Measurements from ENCODE around the gene ANKRD13B.

ANKRD13B gene

DNA sequence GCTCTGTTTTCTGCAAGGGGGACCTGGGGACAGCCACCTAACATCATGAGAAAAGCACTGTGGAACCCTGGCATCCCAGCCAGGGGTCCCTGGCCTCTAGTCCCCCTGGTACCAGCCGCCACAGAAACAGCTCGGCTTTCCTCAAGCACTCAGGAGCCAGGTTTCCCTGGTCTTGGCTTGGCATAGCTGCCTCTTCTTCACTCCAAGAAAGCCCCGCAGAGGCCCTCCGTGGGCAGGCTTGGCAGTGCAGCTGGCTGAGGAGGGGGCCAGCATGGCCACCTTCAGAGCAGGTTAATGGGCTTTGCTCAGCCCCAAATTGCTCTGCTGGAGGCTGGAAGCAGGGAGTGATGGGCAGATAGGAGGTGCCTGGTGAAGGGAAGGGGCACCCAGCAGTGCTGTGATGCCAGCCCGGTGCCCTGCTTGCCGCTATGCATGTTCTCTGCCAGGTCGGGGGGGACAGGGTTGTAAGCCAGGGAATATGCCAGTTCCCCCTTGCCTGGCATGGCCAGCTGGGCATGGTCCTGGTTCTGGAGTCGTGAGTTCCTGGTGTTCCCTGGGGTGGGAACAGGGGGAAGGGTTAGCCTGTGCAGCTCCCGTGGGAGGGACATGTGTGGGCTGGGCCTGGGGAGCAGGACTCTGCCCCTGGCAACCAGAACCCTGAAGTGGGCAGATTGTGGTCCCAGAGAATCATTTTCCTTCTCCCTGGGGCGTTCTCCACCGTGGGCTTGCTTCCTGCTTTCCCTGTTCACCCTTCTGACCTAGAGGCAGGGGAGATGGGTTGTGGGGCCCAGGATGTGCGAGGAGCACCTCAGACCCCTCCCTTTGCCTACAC is 3.2 kb downstream of the ANKRD13B start:
- peak; percentile 25 for DNase-seq

DNA sequence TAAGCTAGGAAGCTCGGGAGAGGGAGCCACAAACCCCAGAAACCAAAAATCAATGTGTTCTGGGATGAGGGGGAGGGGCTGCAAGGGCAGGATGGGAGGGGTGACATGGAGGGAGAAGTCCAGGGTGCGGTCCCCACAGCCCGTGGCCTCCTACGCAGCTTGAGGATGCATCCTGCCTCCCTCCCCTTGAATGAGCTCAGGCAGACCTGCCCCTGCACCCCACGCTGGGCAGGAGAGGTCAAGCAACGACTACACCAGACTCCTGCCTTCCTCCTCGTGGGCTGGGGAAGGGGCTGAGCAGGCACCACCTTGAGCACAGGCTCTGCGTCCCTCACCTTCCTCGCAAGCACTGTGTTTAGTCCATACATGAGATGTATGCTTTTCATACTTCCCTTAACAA is 3.9 kb downstream of the ANKRD13B start:
- no peak for DNase-seq

DNA sequence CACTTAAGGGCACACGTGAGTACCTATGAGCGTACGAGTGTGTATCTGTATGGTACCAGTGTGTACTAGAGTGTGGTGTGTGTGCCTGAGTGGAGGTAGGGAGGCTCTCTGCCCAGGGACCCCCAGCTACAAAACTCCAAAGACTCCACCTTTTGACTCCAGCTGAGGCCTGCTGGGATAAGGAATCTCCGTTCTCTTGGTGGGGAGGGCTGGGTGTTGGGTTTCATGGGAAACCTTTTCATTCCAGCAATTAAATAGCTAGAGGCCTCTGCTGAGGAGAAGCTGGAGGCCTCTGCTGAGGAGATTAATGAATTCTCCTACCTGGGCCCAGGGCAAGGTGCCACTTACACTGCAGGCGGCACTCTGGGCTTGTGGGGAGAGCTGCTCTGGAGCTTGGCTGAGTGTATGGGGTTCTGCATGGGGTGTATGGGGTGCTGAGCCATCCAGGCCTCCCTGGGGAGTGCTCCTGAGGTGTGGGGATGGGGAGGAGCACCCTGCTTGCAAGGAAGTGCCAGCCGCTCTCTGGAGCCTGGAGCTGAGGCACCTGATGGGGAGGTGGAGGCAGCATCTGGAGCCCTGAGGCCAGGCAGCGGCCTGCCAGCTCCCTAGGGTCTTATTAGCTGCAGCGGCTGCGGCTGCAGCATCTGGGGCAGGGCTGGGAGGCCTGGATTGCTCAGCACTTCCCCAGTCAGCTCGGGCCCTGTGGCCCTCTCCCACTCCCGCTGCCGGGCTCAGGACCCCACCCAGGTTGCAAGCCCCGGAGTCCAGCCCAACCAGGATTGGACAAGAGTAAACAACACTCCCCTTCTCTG is 4.6 kb downstream of the ANKRD13B start:
- no peak for DNase-seq

DNA sequence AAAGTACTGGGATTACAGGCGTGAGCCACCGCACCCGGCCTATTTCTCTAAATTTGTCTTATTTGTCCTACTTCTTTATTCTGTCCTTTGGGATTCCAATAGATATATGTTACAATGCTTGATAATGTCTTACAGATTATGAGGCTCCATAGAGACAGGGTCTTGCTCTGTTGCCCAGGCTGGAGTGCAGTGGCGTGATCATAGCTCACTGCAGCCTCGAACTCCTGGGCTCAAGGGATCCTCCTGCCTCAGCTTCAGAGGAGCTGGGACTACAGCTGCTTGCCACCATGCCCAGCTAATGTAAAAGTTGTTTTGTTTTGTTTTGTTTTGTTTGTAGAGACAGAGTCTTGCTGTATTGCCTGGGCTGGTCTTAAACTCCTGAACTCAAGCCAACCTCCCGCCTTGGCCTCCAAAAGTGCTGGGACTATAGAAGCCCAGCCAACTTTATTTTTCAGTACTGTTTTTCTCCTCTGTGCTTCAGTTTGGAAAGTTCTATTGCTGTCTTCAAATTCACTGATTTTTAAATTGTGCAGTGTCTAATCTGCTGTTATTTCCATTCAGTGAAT is 10.3 kb downstream of the ANKRD13B start:
- peak; percentile 59 for DNase-seq

DNA sequence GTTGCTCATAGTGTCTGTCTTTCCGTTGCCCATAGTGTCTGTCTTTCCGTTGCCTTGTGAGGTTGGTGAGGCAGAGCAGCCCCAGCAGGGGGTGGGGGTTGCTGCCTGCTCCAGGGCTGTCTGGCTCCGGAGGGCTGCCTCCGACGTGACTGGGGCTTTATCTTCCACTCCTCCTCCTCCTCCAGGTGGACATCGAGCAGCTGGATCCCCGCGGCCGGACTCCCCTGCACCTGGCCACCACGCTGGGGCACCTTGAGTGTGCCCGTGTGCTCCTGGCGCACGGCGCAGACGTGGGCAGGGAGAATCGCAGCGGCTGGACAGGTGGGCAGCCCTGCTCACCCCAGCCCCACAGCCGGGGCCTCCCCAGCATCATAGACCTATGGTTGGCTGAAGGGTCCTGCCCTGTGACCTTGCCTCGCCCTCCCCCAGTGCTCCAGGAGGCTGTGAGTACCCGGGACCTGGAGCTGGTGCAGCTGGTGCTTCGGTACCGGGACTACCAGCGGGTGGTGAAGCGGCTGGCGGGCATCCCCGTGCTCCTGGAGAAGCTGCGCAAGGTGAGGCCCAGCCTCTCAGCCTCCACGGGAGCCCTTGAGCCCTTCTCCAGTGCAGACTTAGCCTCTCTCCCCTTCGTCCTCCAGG is 14.7 kb downstream of the ANKRD13B start:
- no peak for DNase-seq

DNA sequence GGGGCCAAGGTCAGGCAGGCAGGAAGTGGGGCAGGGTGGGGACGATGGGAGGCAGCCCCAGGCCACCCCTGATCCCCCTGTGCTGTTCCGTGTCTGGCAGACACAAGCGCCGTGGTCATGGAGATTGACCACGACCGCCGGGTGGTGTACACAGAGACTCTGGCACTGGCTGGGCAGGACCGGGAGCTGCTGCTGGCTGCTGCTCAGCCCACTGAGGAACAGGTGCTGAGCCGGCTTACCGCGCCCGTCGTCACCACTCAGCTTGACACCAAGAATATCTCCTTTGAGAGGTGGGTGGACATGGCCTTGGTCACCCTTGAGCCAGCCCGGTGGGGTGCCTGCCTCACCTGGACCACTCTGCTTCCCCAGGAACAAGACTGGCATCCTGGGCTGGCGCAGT is 16.1 kb downstream of the ANKRD13B start:
- DNase-seq = no peak

DNA sequence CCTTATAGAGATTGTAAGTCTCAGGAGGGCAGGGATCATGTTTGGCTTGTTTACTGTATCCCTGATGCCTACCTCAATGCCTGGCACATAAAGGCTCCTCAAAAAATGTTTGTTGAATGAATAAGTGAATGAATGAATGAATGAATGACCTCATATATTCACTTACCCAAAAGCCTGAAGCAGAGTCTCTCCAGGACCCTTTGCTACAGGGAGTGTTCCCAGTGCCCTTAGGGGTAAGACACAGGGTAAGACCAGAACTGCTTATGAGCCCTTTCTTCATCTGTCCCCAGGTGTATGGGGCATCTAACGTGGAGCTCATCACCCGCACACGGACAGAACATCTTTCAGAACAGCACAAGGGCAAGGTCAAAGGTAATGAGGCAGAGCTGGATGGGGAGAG is 17.5 kb downstream of the ANKRD13B start:
- DNase-seq = no peak

DNA sequence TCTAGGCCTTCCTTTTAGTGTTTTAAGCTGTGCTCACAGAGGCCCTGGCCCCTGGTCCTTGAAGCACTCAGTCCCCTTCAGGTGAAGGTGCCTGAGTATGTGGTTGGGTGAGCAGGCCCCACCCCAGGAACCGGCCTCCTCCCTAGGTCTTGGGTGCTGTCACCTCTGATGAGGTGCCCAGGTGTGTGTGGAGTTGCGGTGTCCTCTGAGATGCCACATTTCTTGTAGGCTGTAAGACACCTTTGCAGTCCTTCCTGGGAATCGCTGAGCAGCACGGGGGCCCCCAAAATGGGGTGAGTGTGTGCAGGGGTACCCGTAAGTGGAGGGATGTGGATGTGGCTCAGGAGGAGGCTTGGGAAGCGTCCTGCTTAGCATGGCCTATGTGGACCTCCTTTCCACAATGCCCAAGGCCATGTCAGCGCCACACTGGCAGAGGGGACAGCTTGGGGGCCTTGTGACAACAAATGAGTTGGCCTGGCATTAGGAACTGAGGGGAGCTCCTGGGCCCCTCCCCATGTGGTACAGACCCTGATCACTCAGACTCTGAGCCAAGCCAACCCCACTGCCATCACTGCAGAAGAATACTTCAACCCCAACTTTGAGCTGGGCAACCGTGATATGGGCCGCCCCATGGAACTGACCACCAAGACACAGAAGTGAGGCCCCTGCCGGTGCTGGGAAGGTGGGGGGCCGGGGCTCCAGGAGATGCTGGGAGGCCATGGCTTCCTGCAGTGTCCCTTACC is 18.6 kb downstream of the ANKRD13B start:
- DNase-seq = no peak

DNA sequence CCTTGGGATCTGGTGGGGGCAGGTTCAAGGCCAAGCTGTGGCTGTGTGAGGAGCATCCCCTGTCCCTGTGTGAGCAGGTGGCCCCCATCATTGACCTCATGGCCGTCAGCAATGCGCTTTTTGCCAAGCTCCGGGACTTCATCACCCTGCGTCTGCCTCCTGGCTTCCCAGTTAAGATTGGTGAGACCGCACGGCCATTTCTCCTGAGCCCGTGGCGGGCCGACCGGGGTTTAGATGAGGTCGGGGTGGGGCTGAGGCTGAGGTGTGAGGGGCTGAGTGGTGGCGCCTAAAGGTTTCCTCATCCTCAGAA is 19.1 kb downstream of the ANKRD13B start:
- DNase-seq = no peak

DNA sequence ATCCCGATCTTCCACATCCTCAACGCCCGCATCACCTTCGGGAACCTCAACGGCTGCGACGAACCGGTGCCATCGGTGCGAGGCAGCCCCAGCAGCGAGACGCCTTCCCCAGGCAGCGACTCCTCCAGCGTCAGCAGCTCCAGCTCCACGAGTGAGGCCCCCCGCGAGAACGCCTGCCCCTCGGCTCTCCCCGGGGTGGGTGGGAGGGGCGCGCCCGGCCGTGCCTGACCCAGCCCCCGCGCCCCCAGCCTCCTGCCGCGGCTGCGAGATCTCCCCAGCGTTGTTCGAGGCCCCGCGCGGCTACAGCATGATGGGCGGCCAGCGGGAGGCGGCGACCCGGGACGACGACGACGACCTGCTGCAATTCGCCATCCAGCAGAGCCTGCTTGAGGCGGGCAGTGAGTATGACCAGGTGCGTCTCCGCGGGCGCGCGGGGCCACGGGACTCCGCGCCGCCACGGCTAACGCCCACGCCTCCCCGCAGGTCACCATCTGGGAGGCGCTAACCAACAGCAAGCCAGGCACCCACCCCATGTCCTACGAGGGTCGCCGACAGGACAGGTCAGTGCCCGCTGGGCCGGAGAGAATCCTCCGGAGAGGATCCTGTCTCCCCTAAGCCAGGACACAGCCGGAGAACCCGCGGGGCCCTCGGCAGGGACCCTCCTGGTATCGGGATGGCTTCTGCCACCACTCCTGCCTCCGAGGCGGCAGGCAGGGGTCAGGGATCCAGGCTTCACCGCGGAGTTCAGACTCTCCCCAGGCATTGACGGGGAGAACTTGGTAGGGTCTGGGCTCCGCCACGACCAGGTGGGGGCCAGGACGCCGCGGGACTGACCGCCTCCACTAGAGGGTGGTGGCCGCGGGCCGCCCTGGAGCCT is 19.7 kb downstream of the ANKRD13B start:
- DNase-seq = no peak

DNA sequence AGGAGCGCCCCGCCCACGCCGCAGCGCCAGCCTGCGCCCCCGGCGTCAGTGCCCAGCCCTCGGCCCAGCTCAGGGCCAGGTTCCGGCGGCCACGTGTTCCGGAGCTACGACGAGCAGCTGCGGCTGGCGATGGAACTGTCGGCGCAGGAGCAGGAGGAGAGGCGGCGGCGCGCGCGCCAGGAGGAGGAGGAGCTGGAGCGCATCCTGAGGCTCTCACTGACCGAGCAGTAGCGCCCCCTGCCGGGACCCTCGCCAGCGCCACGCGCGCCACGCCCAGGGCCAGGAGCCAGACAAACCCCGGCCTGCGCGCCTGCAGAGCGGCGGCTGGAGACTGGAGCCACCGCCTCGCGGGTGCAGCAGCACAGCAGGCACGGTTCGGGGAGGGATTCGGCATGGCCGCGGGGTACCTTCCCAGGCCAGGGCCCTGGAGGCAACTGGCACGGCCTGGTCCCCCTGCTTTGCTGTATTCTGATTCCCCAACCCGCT is 20.5 kb downstream of the ANKRD13B start:
- peak; percentile 96 for DNase-seq

DNA sequence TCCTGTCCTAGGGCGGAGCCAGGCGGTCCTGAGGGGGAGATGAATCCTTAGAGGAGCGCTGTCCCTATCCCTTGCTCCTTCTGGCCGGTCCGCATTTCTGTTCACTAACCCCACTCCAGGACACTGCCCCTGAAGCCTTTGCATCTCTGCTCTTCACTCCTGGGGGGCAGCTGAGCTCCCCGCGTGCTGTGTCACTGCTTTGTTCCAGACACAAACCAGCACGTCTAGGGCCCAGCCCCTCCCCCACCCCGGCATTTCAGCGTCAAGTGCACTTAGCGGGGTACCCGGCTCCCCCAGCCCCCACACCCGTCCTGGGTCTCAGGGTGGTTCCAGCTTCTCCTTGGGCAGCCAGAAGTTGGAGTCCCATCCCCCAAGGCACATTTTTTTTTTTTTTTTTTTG is 20.9 kb downstream of the ANKRD13B start:
- DNase-seq = no peak

DNA sequence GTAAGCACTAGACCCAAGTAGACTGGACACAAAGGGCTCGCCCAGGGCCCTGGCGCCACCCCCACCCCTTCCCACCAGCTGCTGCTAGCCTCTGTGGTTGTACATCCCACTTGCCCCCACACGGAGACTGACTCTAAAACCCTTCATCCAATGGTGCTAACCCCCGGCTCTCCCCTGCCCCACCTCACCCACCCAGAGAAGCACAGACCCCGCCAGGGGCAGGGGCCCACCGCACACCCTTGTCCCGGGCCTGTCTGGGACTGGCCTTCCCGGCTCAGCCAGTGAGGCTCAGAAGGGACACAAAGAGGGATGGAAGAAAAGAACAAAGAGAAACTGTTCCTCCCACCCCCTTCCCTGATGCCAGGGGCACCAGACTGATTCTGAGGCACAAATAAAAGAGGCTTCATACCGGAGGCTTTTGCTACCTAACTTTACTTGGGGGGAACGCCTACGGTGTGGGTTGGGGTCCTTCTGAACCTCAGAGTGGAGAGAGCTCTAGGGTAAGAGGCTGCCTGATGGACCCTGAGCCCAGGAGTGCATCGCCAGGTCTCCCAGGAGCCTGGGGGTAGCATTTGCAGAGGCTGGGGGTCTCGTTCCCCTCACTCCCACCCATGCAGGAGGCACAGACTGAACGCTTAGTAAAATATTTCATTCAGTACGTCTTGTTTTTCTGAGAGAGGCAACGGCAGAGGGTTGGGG is 21.6 kb downstream of the ANKRD13B start:
- no peak for DNase-seq

DNA sequence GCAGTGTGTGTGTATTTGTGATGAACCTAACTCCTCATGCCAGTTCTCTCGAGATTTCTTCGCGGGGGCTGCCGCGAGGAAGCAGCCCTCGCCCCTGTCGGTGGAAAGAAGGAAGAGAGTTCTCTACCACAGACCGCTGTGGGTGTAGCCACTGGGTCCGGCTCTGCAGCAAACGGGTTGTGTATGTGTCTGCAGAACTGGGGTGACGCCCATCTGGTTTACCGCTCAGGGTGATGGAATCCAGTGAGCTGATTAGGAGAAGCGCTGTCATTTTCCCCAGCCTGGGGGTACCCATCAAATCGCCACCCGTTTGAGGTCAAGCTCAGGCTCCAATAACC is 22.1 kb downstream of the ANKRD13B start:
- DNase-seq = no peak

DNA sequence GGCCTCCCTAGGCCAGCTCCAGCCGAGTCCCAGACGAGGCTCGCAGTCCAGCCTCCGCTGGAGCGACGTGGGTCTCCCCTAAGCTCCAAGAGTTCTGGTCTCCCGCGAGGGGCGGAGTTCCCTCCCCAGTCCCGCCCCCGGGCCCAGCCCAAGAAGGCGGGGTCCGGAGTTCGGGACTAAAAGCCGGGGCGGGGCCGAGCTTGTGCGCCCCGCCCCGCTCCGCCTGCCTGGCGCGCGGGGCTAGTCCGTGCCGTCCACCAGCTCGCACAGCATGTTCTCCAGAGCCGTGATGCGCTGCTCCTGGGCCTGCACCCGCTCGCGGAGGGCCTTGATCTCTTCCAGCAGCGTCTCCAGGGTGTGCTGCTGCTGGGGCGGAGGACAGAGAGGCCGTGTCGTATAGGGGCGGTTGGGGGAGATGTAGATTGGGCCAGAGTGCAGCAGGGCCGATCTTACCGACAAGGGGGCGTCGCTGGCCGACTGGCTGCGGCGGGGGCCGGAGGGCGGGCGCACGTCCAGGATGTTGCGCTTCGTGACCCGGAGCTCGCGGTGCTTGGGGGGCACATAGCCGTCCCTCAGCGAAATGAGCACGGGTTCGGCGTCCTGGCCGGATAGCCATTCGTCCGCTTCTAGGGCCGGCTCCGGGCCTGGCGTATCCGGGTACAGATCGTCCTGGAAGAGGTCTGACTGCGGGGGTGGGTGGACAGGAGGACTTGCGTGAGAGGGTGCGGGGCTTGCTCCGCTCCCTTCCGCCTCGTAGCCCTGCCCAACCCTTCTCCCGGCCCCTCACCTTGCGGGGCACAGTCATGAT is 22.8 kb downstream of the ANKRD13B start:
- peak; percentile 91 for DNase-seq

DNA sequence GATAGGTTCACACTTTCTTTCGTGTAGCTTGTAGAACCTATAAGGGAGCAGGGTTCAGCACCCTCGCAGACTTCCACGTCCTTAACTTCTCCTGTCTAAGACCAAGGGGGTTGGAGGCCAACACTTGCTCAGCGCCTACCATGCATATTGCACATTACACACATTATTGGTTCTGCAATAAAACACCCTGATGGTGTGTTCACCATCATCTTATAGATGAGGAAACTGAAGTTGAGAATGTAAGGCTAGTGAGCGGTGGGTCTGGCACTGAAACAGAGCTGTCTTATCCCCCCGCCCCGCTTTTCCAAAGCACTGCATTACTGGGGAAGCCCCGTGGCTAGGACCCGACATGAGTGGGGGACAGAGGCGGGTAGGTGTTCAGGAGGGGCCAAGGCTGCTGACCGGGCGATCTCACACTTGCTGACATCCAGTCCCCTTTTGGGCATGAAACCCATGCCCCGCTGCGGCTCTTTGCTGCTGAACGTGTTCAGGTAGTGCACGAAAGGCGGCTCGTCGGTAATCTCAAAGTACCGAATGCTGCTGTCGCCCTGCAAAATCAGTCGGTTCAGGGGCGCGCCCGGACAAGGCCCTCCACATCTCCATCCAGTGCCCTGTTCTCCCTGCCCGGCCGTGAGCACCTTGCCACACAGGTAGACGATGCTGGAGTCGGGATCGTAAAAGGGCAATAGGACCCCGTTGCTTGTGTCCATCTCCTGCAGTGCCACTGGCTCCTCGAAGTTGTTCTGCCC is 23.5 kb downstream of the ANKRD13B start:
- DNase-seq = no peak

DNA sequence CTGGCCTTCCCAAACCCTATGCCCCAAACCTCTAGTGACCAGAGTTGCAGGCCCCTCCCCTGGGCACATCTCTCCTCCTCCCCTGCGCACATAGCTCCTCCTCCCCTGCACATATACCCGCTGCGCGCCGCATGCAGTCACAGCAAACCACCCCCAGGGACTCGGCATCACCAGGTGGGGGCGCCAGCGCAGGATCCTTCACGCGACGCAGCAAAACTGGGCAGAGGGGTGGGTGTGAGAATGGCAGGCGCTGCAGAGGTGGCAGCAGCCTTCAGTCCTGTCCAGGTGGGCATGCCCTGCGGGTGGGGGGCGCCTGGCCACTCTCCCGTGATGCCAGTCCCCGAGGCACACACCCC is 24.2 kb downstream of the ANKRD13B start:
- peak; percentile 81 for DNase-seq

DNA sequence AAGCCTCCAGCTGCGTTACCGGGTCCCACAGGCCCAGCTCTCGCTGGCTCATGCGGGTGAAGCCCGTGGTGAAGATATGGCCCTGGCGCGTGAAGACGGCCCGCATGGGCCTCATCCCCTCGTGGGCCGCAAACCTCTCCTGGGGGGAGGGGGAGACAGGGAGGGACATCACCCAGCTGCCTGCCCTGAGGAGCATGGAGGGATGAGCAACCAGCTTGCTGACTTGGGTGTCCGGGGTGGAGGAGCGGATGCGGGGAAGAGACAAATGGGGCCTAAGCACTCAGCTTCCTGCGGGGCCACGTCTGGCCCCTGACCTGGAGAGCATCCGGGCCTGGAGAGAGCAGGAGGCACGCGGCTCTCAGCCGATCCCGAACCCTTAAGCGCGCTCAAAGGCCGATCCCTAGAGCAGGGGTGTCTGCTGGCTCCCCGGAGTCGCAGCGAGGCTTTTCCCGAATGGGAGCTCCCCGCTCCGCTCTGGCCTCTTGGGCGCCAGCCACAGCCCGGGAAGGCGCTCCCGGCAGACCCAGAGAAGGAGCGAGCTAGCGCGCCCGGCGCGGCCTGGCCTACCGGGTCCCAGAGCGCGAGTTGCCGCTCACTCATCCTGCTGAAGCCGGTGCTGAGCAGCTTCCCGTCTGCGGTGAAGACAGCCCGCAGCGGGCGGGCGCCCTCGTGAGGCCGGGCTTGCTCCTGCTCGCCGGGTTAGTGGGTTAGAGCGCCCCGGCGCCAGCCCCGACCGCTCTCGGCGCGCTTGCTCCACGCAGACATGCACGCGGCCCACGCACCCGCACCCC is 24.7 kb downstream of the ANKRD13B start:
- DNase-seq = peak; percentile 76

All from femur (tissue), 1 donor.